ENCODE results near the gene IGF2BP2. TPM values are rescaled to one million over a fixed set of nuclear protein-coding genes. Genes with fewer than 3 reads are reported as not detected.
"Not testable (repeated sequence)": the region's sequence is repeated elsewhere in the genome, so short reads cannot be mapped to it uniquely, and the experiment has no call there.

The IGF2BP2 gene
- polyA plus RNA-seq, 3 donors: 102 to 117 (median 105) TPM

DNA sequence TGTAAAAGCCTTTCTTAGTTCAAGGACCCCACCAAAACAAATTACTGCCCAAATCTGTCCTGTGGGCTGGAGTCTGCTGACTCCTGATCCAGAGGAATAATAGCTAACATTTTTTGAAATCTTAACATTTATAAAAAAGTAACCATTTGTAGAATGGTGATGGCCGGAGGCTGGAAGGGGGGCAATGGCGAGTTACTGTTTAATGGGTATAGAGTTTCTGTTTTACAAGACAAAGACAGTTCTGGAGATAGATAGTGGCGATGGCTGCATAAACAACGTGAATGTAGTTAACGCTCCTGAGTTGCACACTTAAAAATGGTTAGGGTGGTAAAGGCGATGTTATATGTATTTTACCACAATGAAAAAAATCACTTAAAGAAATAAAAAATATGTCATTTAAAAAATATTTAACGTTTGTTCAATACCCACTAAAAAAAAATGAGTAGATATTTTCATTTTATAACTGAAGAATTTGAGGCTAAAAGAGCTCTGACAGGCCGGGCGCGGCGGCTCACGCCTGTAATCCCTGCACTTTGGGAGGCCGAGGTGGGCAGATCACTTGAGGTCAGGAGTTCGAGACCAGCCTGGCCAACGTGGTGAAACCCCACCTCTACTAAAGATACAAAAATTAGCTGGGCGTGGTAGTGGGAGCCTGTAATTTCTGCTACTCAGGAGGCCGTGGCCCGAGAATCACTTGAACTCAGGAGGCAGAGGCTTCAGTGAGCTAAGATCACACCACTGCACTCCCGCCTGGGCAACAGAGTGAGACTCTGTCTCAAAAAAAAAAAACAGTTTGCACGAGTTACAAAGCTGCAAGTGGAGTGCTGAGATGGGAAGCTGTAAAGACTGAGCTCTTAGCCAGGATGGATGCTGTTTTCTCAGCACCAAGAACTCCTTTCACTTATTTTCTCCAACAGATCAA lies 37.6 kb downstream of the IGF2BP2 start:
- DNase-seq (ENCODE audit: extremely low read depth in 1 of 11, low read depth in 9 of 11, low spot score in 4 of 11): no peak

DNA sequence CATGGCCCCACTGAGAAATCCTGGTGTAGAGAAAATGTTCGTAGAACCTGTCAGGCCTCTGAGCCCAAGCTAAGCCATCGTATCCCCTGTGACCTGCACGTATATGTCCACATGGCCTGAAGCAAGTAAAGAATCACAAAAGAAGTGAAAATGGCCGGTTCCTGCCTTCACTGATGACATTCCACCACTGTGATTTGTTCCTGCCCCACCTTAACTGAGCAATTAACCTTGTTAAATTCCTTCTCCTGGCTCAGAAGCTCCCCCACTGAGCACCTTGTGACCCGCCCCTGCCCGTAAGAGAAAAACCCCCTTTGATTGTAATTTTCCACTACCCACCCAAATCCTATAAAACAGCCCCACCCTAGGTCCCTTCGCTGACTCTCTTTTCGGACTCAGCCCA lies 38.6 kb downstream of the IGF2BP2 start:
- not testable (repeated sequence) for DNase-seq (ENCODE audit: extremely low read depth in 1 of 11, low read depth in 9 of 11, low spot score in 4 of 11)

DNA sequence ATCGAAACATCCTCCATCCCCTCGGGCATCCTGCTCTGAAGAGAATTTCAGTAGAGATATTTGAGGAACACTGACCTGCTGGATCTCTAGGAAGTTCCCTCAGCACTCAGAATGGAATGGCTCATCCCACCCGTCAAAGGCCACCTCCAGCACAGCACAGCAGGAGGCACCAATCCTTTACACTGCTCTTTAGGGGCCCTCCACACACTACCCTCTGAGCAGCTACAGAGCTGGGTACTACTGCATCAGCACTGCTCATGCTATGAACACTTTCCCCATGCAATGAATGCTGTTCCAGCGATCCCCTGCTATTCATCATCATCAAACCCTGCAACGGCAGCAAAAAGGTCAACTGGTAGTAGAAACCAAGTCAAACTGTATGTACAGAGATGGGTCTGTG lies 40.5 kb downstream of the IGF2BP2 start:
- DNase-seq (ENCODE audit: extremely low read depth in 1 of 11, low read depth in 9 of 11, low spot score in 4 of 11): no peak

DNA sequence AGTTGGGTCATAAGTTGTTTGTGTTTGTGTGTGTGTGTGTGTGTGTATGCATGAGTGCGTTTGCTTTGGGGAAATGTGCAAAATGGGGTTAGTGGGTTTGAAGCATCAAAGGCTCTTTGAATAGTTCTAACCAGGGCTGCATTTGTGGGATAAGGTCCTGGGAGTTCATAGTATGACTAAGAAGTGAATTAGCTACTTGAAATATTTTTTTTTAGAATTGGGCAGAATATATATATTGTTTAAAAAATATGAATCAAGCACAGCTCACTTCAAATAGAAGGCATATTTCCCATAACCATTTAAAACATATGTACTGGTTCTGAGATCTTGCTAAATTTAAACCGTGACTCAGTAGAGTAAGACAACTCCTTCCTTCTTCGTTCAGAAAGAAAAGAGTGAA lies 43.1 kb downstream of the IGF2BP2 start:
- DNase-seq (ENCODE audit: extremely low read depth in 1 of 11, low read depth in 9 of 11, low spot score in 4 of 11): no peak

DNA sequence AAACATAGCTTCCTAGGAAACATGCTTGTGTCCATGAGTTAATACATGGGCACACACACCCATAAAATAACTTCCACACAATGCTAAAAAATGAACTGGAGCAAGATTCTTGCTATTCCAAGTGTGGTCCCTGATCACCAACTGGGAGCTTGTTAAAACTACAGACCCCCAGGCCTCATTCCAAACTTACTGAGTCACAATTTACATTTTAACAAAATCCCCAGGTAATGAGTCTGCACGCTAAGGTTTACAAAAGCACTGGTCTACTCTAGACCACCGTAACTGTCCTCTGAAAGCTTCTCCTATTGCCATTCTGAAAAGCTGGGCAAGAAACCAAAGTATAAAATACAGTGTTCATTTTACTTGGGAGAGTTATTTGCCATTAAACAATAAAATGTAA lies 45.4 kb downstream of the IGF2BP2 start:
- DNase-seq (ENCODE audit: extremely low read depth in 1 of 11, low read depth in 9 of 11, low spot score in 4 of 11): no peak

DNA sequence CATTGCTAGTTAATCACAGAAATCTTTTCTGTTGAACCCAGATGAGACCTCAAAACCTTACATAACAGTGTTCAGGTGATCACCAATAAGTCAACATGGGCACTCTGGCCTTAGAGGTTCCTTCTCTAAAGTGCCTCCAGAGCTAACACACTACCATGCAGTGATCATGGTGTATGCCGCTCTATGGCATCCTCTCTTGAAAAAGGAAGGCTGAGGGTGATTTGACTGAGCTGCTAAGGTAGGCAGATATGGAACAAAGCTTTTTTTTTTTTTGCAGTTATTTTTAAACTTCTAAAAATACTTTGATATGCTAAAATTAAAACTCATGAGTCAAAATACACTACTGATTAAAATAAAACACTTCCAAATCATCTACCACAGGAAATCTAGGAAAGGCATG lies 46.0 kb downstream of the IGF2BP2 start:
- no peak for DNase-seq (ENCODE audit: extremely low read depth in 1 of 11, low read depth in 9 of 11, low spot score in 4 of 11)

DNA sequence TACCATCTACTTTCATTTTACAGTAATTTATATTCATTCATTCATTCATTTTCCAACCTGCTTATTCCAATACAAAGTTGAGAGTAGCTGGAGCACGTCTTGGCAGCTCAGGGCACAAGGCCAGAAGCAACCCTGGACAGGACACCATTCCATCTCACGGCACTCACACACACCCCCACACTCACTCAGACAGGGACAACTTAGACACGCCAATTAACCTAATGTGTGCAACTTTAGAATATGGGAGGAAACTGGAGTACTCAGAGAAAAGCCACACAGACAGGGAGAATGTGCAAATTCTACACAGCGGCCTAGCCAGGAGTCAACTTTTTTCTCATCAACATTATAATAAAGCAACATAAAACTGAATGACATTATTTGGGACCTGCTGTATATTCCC lies 46.7 kb downstream of the IGF2BP2 start:
- peak in 1 of 11 donors; percentile 20 for DNase-seq (ENCODE audit: extremely low read depth in 1 of 11, low read depth in 9 of 11, low spot score in 4 of 11)

DNA sequence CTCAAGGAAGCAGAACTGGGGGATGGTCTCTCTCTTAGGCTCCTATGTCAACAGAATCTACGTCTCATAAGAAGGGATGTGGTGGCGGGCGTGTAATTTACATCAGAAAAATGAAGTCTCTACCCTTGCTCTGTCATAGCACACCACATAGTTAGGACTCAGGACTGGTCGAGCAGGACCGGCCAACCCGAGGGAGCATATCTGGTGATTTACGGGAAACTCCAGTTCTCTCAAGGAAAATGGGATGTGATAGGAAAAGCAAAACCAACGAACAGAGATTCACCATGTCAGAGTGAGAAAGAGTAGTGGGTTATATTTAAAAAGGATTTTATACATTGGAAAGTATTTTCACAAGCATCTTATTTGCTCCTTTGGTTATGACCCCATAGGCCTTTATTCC lies 54.7 kb downstream of the IGF2BP2 start:
- no peak for DNase-seq (ENCODE audit: extremely low read depth in 1 of 11, low read depth in 9 of 11, low spot score in 4 of 11)

DNA sequence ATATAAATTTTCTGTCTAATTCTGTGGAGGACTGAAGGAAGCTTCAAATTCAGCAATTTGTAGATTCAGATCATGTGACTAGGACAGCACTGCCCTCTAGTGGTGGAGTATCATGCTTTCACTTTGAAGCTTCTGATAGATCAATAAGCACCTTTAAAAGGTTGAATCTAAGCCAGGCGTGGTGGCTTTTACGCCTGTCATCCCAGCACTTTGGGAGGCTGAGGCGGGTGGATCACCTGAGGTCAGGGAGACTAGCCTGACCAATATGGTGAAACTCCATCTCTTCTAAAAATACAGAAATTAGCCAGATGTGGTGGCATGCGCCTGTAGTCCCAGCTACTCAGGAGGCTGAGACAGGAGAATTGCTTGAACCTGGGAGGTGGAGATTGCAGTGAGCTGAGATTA lies 56.3 kb downstream of the IGF2BP2 start:
- not testable (repeated sequence) for DNase-seq (ENCODE audit: extremely low read depth in 1 of 11, low read depth in 9 of 11, low spot score in 4 of 11)

DNA sequence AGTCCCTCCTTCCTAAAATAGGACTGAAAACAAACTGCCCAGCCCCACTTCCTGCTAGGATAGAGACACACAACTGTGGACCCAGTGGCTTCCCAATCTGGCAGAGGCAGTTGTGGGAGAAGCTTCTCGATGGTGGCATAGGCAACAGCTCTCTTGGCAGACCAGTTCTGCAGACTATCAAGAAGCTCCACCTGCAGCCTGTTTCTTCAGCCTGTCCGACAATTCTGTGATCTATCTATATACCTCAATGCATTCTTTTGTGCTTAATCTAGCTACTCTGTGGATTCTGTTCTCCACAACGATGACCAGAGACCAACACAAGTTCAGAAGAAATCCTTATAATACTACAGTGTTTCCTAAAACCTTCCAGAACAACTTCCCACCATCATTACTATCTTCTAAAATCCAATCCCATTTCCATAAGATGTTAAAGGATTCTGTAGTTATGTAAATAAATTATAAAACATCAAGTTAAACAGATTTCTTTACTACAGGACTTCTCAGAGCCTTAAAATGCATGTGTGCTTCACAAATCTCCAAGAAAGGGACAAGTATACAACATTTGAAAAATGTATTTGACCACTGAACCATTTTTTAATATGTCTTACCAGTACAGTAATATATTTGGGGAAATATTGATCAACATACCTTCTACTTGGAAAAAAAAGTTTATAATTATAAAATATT lies 57.7 kb downstream of the IGF2BP2 start:
- no peak for DNase-seq (ENCODE audit: extremely low read depth in 1 of 11, low read depth in 9 of 11, low spot score in 4 of 11)

DNA sequence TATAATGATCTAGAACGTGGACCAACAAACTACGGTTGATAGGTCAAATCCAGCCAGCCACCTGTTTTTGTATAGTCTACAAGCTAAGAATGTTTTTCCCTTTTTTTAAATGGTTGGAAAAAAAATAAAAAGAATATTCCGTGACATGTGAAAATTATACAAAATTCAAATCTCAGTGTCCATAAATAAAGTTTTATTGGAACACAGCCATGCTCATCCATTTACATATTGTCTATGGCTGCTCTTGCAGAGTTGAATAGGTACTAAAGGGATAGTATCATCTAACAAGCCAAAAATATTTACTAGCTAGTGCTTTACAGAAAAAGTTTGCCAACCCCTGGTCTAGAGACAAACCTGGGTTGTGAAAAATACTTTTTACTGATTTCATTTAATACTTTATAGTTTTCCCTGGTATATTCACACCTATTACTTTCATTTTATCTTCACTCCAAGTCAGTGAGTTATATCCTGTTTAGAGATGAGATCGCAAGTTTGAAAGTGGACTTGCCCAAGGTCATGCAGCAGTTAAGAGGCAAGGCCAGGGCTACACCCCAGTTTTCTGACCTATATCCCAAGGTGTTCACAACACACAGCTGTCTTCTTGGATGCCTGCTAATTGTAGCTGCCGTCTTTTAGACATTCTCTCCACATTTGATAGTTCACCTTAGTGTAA lies 58.4 kb downstream of the IGF2BP2 start:
- no peak for DNase-seq (ENCODE audit: extremely low read depth in 1 of 11, low read depth in 9 of 11, low spot score in 4 of 11)

DNA sequence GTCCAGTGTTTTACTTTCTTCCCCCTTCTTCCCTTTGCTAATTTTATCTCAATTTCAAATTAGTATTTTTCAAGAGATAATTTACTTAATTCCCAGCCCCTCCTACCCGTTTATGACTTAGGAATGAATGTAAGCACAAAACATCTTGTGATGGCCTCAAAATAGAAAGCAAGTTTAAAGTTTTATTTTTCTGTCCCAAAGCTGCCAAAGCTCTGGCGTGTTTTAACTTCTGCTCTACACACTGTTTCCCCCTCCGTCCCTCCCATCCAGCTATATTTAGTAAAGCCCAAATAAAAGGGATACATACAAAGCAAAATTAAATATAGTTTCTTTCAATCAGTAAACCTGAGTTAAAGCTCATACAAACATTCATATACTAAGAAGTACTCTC lies 59.9 kb downstream of the IGF2BP2 start:
- DNase-seq (ENCODE audit: extremely low read depth in 1 of 11, low read depth in 9 of 11, low spot score in 4 of 11): no peak

DNA sequence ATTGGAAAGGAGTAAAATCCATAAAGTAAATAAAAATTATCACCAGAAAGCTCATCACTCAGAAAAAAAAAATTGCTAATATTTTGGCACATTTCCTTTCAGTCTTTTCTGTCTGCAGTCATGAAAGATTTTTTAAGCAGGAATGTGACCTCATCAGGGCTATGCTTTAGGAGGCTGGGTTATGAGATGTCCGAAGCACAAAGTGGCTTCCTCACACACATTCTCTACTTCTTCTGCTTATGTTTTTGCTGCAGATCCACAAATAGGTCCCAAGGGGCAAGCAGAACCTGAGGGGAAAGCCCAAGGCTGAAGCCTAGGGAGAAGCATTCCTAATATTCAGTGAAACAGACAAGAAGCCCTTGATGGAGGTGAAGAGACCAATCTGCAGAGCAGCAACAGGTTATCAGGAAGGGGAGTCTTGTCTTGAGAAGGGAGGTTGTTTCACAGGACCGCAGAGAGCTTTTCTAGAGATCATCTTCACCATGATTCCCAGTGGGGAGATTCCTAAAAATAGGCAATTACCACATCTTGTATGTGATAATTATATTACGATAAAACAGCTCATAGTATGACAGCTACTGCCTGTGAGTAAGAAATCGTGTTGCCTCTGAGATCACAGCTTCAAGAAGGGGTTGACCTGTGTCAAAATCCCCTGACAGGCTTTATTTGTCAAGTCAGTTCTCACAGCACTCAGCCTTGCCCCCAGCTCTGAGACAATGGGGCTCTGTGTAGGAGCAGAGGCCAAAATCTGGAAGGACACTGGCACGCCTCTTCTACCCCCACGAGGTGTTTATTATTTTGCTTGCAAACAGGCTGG lies 60.5 kb downstream of the IGF2BP2 start:
- DNase-seq (ENCODE audit: extremely low read depth in 1 of 11, low read depth in 9 of 11, low spot score in 4 of 11): no peak

DNA sequence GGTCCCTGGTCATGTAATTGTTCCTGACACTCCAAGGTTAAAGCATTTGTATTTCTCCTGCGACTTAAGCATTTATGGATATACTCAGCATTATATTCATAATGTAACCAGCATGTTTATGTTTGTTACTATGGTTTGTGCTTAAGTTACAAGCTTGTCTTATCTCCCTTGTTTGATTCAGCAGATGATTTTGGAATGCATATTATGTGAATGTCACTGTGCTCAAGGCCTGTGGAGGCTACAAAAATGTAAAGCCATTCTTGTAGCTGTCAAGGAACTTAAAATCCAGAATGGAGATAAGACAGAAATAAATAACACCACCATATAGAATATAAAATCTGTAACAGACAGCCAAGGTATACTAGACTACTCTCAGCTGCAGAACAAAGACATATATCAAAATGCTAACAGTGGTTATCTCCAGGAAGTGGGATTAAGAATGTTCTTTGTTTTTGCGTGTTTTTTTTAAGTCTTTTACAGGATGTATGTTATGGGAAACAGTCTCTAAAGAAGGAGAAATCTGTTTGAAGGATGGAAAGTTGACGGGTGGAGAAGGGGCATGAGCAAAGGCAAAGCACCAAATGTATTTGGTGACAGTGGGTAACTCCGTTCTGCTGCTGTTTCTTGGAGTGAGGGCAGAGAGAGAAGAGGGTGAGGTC lies 61.4 kb downstream of the IGF2BP2 start:
- DNase-seq (ENCODE audit: extremely low read depth in 1 of 11, low read depth in 9 of 11, low spot score in 4 of 11): no peak

DNA sequence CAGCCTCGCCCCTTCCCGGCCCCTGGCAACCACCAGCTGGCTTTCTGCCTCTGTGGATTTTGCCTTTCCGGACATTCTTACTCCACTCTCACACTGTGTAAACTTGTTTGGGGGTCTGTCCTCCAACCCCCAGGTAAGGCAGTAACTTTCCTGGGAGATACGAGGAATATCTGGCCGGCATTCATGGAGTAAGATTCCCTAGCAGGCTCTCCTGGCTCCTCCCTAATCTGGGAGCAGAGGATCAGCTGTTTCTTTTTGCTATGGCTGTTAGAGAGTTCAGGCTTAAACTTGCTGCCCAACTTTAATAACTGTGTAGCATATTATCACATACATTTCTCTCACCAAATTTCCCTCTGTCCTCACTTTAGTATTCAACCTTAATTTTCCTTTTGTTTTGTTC lies 64.3 kb downstream of the IGF2BP2 start:
- no peak for DNase-seq (ENCODE audit: extremely low read depth in 1 of 11, low read depth in 9 of 11, low spot score in 4 of 11)

DNA sequence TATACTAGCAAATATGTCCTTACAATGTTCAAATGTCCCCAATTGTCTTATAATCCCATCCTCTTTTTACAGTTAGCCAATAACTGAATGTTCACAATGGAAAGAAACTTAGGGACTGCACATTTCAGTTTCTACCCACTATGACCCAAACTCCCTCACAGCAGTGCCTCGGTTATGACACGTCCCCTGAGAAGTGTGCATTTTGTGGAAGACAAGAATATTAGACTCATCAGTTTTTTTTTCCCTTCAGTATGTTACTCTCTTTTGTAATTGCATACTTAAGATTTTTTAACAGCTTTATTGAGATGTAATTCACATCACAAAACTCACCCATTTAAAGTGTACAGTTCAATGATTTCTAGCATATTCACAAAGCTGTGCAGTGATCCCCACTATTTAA lies 64.8 kb downstream of the IGF2BP2 start:
- DNase-seq (ENCODE audit: extremely low read depth in 1 of 11, low read depth in 9 of 11, low spot score in 4 of 11): no peak

DNA sequence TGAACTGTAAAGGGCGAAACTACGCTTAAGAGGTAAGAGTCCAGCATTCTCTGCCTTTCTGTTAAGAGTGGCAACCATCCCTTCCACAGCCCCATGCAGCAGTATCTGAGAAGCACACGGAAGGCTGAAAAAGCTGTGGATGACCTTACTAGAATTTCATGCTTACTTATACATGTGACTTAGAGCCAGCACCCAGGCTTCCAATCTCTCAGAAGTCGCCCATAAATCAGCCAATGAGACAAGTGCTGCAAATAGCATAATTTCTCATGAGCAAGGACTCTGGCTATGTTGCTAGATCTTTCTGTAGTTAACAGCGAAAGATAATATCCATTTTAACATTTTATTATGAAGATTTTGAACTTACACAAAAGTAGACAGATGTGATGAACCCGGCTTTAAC lies 65.3 kb downstream of the IGF2BP2 start:
- no peak for DNase-seq (ENCODE audit: extremely low read depth in 1 of 11, low read depth in 9 of 11, low spot score in 4 of 11)

DNA sequence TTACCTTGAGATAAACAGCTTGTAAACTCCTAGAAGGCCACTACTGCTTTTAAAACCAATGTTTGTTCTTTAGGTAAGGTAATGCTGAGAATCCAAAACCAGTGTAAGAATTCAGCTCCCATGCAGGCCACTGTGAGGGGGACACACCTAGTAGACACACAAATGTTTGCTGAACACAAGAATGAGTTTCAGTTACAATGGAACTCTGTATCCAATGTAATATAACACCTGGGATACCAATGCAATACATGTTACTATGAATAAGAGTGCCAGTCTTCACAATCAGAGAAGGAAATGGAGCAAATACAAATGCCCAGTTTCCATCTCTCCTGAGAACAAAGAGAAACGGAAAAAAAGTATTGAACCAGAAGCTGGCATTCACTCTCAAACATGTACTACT lies 65.9 kb downstream of the IGF2BP2 start:
- no peak for DNase-seq (ENCODE audit: extremely low read depth in 1 of 11, low read depth in 9 of 11, low spot score in 4 of 11)

DNA sequence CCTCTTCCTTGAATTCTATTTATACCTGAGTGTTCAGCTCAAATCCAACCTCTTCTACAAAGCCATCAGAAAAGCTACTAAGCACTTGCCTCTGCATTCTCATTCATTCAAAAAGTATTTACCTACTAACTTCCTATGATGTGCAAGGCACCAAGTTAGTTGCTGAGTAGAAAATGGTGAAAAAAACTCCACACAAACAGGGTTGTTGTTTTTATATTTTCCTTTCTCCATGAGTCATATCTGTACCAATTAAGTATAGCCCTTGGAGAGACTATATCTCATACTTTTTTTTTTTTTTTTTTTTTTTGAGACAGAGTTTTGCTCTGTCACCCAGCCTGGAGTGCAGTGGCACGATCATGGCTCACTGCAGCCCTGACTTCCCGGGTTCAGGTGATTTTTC lies 67.7 kb downstream of the IGF2BP2 start:
- DNase-seq (ENCODE audit: extremely low read depth in 1 of 11, low read depth in 9 of 11, low spot score in 4 of 11): no peak
